Dermis microvascular lymphatic vessel endothelial cell (primary cell): ENCODE measurements around the gene PRMT3. TPM values are rescaled to one million over a fixed set of nuclear protein-coding genes. Genes with fewer than 3 reads are reported as not detected.
A peak's percentile ranks its signal among the peaks of the same experiment; 100 is the strongest.
"Not testable (repeated sequence)": the region's sequence is repeated elsewhere in the genome, so short reads cannot be mapped to it uniquely, and the experiment has no call there.

ENCODE experiments used
- DNase-seq, 2 donors: peaks; one replicate each; pipeline versions ENCODE4 v3.0.0 to v3.0.0-alpha.2; 2010; ENCODE audit warnings: low read depth in 2 of 2
- total RNA-seq: library from RNA; depleted of rRNA; stranded (reverse); fragments of >200 nt; gene quantifications from 2 replicates; pipeline ENCODE4 v1.2.1, GENCODE V29; 2014

PRMT3 gene
- total RNA-seq, 1 donor from 2014 or later: 13.1 TPM

GRCh38 chr11:20453657-20454316 is 66.3 kb downstream of the PRMT3 start:
- DNase-seq: no peak

- no peak for DNase-seq
These were observed 69.7 kb downstream of the PRMT3 start for GRCh38 chr11:20457001-20457799.

- no peak for DNase-seq
These were observed 70.6 kb downstream of the PRMT3 start for GRCh38 chr11:20457934-20458680.

- DNase-seq: no peak
These were observed 71.6 kb downstream of the PRMT3 start for GRCh38 chr11:20458905-20459632.

- no peak for DNase-seq
These were observed 72.3 kb downstream of the PRMT3 start for GRCh38 chr11:20459865-20460264.

GRCh38 chr11:20464518-20464917 is 77.0 kb downstream of the PRMT3 start:
- no peak for DNase-seq

- no peak for DNase-seq
These were observed 80.1 kb downstream of the PRMT3 start for GRCh38 chr11:20467487-20468185.

GRCh38 chr11:20470348-20470747 is 82.8 kb downstream of the PRMT3 start:
- DNase-seq: no peak

- DNase-seq: not testable (repeated sequence)
These were observed 84.4 kb downstream of the PRMT3 start for GRCh38 chr11:20471929-20472328.

GRCh38 chr11:20474176-20474881 is 86.8 kb downstream of the PRMT3 start:
- DNase-seq: peak; percentile 9 to 27

- DNase-seq: no peak
These were observed 87.5 kb downstream of the PRMT3 start for GRCh38 chr11:20474882-20475517.

- DNase-seq: no peak
These were observed 90.0 kb downstream of the PRMT3 start for GRCh38 chr11:20477418-20478090.

GRCh38 chr11:20479513-20479912 is 92.0 kb downstream of the PRMT3 start:
- no peak for DNase-seq

GRCh38 chr11:20483931-20484330 is 96.4 kb downstream of the PRMT3 start:
- DNase-seq: no peak

GRCh38 chr11:20484416-20484815 is 96.9 kb downstream of the PRMT3 start:
- not testable (repeated sequence) for DNase-seq

- DNase-seq: no peak
These were observed 100.8 kb downstream of the PRMT3 start for GRCh38 chr11:20488352-20488751.

- DNase-seq: no peak
These were observed 102.4 kb downstream of the PRMT3 start for GRCh38 chr11:20489948-20490347.

GRCh38 chr11:20493340-20493739 is 105.8 kb downstream of the PRMT3 start:
- no peak for DNase-seq

GRCh38 chr11:20497124-20497792 is 109.7 kb downstream of the PRMT3 start:
- DNase-seq: no peak
